Mononuclear cell (primary cell): Measurements from ENCODE around the gene SCN2B. TPM values are rescaled to one million over a fixed set of nuclear protein-coding genes. Genes with fewer than 3 reads are reported as not detected.

ENCODE experiments used
- H3K27me3 ChIP-seq: 2 replicates; pipeline ENCODE4 v1.6.0; 2011; ENCODE audit warnings: low read length, control low read depth; ENCODE audit not compliant: insufficient read depth
- H3K4me1 ChIP-seq: 2 replicates; pipeline ENCODE4 v1.5.1; 2011; ENCODE audit warnings: mild to moderate bottlenecking, low read length, control low read depth; ENCODE audit not compliant: insufficient read depth
- H3K4me3 ChIP-seq: 2 replicates; pipeline ENCODE4 v1.5.1; 2011; ENCODE audit warnings: mild to moderate bottlenecking, low read length, moderate library complexity
- H3K9me3 ChIP-seq: 2 replicates; pipeline ENCODE4 v1.5.1; 2011; ENCODE audit warnings: low read depth, mild to moderate bottlenecking, control low read depth, low read length
- total RNA-seq: library from RNA; depleted of rRNA; stranded (reverse); fragments of >200 nt; gene quantifications from one replicate; pipeline ENCODE4 v1.2.3, GENCODE V29; 2012

SCN2B gene
- total RNA-seq, 1 donor: not detected

DNA sequence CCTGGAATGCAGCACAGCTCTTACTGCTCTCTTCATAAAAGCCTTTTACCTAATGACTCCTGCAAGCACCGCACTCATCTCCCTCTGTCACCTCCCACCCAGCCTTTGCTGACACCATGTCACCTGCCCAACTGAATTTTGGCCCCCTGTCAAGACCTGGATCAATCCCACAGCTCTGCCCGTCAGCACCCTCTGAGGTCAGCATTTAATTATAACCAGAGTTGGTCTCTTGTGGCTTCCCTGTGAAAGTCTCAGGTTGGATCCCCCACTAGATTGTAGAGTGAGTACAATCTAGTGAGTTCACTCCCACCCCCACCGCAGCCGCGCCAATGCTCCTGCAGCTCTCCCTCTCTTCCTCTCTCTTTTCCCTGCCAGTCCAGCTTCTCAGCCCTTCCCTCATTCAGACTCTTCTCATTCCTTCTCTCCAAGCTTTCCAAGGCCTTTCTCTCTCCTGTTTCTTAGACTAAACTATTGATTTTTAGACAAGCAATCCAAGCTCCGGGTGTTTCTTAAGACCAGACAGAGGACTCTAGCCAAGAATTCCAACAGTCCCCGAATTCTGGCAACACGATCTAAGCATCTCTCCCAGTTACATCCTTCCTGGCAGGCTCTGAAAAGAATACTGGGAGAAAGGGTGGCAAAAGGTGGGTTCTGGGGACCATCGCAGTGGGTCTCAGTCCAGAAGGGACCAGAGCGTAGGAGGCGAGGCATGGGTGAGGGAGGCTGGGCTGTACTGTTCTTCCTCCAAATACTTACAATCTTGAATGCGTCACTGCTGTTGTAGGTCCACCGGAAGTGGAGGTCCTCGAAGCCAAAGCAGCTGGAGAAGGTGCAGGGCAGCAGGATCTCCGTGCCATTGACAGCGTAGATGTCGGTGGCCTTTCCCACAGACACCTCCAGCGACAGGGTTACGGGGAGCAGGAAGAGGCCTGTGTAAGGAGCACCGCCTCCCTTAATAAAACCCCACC is 31.9 kb downstream of the SCN2B start:
- Histone ChIP-seq H3K4me1 (peaks cover 31% of the 10 kb centered on the region), H3K27me3 (peaks cover 9% of the 10 kb centered on the region), H3K4me3 (no peak overlapping the region), H3K9me3 (no peaks in the 10 kb centered on the region)

DNA sequence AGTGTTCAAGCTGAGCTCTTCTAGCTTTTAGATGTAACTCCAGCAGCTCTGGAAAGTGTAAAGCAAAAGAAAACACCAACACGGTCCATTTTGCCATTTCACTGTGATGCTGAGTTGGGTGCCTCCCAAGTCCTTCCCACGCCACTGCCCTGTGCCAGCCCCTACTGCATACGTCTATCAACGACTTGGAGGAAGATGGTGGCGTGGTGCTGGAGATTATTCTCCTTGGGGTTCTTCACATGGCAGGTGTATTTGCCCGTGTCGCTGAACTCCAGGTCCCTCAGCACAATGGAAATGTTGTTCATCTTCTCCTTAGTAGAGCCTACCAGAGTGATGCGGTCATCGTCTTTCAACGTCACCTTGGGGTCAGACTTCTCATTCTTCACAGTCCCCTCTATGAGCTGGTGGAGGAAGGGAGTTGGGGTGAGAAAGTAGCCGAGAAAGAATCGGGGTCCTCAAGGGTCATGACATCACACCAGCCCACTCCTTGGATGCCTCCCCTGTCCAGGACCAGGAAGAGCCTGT is 32.7 kb downstream of the SCN2B start:
- Histone ChIP-seq H3K4me3 (no peak overlapping the region), H3K27me3 (peaks cover 9% of the 10 kb centered on the region), H3K4me1 (peaks cover 31% of the 10 kb centered on the region), H3K9me3 (no peaks in the 10 kb centered on the region)

DNA sequence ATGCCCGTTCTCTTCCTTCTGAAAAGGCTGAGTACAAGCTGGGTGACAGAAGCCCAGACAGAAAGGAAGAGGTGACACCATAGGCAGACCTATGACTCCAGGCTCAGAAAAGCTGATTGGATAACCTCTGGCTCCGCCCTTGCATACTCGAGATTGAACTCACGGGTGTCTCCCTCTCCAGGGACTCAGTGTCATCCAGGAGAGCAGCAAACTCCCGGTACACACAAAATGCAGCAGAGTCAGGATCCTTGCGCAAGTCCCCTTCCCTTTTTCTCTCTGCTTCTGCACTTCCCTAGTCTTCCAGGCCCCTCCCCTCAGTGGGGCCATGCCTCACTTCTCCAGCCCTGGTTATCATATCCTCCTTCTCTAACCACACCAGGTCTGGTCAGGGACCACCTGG is 33.6 kb downstream of the SCN2B start:
- peaks cover 31% of the 10 kb centered on the region for H3K4me1 ChIP-seq
- no peaks in the 10 kb centered on the region for H3K9me3 ChIP-seq
- H3K27me3 ChIP-seq: peaks cover 9% of the 10 kb centered on the region

DNA sequence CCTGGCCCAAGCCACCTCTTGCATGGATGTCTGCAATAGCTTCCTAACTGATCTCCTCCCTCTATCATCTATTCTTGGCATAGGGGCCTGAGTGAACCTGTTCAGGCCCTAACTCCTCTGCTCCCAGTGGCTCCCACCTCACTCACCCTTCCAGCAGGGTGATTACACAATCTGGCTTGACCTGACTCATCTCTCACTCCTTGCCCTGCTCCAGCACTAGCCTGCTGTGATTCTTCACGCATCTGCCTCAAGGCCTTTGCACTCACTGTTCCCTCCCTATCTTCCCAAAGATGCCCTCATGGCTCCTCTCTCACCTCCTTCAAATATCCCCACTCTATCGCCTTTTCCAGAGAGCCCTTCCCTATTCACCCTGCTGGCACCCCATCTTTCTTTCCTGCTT is 34.4 kb downstream of the SCN2B start:
- H3K27me3 ChIP-seq: peaks cover 9% of the 10 kb centered on the region
- peaks cover 31% of the 10 kb centered on the region for H3K4me1 ChIP-seq
- no peak overlapping the region for H3K4me3 ChIP-seq
- H3K9me3 ChIP-seq: no peaks in the 10 kb centered on the region

More for the DNA sequence above, 33.6 kb downstream of the SCN2B start:
- H3K4me3 ChIP-seq: no peak overlapping the region

DNA sequence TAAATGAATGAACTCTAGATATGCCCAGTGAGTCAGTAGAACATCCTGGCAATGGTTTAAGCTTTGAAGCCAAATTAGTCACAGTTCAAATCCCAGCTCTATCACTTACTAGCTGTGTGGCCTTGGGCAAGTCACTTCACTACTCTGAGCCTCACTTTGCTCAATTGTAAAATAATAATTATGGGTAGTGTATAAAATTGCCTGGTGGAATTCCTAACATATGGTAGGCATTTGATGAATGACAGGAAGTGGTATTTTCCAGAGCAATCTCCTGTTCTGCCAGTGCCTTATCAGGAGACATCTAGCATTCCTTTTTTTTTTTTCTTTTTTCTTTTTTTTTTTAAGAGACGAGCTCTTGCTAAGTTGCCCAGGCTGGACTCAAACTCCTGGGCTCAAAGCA is 36.9 kb downstream of the SCN2B start:
- peaks cover 25% of the 10 kb centered on the region for H3K4me1 ChIP-seq
- H3K9me3 ChIP-seq: no peaks in the 10 kb centered on the region
- no peak overlapping the region for H3K4me3 ChIP-seq
- H3K27me3 ChIP-seq: no peaks in the 10 kb centered on the region

DNA sequence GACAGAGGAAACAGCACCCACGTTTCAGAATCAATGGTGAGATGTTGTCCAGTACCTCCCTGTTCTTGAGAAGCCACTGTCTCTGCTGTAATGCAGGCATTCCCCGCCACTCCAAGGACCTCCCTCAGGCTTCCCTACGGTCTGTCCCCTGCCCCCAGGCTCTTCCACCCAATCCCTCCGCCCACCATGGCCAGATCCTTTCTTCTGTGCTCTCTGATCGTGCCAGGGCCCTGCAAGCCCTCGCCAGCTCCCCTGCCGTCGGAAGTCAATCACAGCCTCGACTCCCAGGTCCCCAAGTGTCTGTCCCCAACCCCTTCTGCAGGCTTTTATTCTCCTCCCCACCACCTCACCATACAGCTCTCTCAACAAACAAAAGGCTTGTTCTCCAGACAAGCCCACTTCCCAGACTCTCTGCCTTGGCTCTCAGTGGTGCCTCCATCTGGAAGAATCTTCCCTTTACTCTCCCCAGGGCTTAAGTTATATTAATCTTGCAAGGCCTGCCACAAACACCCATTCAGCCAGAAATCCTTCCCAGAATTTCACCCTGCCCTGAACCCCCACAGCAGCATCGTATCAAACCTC is 37.5 kb downstream of the SCN2B start:
- peaks cover 24% of the 10 kb centered on the region for H3K4me1 ChIP-seq
- no peaks in the 10 kb centered on the region for H3K9me3 ChIP-seq
- no peaks in the 10 kb centered on the region for H3K27me3 ChIP-seq
- no peak overlapping the region for H3K4me3 ChIP-seq

DNA sequence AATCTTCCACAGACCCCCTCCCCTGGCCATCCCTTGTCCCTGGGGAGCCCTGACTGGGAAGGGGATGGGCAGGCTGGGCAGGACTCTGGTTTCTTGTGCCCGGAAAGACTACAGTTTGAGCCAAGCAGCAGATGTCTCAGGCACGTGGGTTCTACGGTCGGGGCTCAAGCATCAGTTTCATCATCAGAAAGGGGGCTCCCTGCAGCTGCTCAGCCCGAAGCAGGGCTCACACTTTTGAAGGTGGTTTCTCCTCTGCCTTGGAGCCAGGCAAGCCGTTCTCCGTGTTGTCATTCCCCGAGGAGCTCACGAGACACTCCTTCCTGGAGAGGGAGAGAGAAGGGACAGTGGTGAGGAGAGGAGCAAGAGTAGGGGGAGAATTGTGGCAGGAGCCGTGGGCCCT is 39.6 kb downstream of the SCN2B start:
- H3K4me1 ChIP-seq: peaks cover 3% of the 10 kb centered on the region
- no peak overlapping the region for H3K4me3 ChIP-seq
- no peaks in the 10 kb centered on the region for H3K27me3 ChIP-seq
- H3K9me3 ChIP-seq: no peaks in the 10 kb centered on the region

DNA sequence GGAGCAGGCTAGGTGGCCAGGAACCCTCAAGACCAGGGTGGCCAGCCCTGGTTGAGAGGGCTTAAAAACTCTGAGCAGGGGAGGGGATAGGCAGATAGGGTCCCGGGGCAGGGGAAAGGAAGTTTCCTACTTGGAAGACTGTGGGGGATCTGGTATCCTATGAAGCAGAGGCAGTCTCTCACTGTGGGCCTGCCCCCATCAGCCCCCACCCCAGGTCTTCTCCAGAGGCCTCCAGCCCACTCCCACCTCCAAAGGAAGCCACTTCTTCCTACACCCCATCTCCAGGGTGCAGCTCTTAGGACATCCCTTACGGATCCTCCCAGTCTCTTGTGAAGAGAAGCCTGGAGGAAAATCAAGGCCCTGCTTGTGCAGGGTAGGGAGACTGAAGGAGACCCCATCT is 40.1 kb downstream of the SCN2B start:
- Histone ChIP-seq H3K9me3 (no peaks in the 10 kb centered on the region), H3K4me3 (no peak overlapping the region), H3K27me3 (no peaks in the 10 kb centered on the region), H3K4me1 (no peaks in the 10 kb centered on the region)

DNA sequence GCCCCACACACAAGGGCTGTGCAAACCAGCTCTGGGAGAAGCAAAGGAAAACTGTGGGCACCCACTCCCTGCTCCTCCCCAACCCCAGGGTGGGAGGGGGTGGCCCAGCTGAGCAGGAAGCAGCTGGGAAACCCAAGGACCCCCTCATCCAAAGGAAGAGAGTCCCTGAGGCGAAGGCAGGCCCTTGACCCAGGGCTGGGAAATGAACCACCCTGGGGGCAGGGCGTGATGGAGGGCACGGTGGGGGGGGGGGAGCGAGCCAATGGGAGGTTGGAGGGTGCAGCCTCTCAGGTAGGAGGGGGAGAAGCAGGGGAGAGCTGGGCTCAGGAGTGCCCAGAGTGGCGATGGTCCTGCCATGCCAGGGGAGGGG is 40.7 kb downstream of the SCN2B start:
- Histone ChIP-seq H3K4me3 (no peak overlapping the region), H3K27me3 (no peaks in the 10 kb centered on the region), H3K9me3 (no peaks in the 10 kb centered on the region), H3K4me1 (no peaks in the 10 kb centered on the region)

DNA sequence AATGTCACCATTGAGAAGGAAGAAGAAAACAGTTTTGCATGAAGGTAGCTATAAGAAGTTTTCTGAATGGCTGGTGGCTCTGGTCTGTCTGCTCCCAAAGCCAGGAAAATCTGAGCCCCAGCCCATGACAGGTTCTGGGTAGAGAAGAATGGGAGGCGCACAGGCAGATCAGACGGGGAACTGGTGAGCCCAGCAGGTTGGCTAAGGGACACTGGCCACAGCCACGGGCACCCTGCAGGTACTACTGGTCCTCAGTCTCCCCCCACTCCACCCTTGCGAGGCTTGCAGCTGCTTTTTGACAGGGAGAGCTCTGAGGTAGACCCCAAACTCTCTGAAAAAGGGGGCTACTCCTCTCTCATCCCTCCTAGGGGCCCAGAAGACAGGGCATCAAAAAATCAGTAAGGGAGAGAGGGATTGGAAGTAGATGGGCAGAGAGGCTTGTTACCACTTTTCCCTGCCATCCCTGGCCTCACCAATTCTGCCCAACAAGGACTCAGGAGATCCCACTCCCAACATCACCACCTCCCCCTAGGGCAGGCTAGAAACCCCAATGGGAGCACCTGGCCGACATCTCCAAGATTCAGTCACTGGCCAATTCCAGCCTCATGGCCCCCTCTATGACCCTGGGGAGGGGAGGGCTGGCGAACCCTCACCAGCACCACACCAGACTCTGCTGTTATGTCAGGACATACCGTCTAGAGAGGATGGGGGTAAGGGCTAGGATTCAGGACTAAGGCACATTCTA is 41.2 kb downstream of the SCN2B start:
- Histone ChIP-seq H3K4me3 (no peak overlapping the region), H3K9me3 (no peaks in the 10 kb centered on the region), H3K4me1 (peaks cover 1% of the 10 kb centered on the region), H3K27me3 (no peaks in the 10 kb centered on the region)

DNA sequence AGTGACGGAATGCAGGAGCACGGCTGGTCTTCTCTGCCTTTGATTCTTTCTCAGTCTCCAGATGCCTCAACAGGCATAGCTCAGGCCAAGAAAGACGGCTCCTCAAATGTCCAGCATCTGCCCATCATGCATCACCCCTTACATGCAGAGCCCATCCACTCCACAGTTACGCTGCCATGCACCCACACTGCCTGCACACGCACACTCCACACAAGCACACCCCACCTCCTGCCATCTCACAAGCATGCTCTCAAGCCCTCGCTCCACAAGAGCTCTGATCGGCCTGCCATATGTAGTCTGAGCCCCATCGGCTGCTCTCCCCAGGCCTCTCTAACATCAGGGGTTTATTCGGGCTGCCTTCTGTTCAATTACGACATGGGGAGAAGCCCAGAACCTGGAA is 42.6 kb downstream of the SCN2B start:
- Histone ChIP-seq H3K9me3 (no peaks in the 10 kb centered on the region), H3K4me3 (no peak overlapping the region), H3K4me1 (peaks cover 15% of the 10 kb centered on the region), H3K27me3 (no peaks in the 10 kb centered on the region)

DNA sequence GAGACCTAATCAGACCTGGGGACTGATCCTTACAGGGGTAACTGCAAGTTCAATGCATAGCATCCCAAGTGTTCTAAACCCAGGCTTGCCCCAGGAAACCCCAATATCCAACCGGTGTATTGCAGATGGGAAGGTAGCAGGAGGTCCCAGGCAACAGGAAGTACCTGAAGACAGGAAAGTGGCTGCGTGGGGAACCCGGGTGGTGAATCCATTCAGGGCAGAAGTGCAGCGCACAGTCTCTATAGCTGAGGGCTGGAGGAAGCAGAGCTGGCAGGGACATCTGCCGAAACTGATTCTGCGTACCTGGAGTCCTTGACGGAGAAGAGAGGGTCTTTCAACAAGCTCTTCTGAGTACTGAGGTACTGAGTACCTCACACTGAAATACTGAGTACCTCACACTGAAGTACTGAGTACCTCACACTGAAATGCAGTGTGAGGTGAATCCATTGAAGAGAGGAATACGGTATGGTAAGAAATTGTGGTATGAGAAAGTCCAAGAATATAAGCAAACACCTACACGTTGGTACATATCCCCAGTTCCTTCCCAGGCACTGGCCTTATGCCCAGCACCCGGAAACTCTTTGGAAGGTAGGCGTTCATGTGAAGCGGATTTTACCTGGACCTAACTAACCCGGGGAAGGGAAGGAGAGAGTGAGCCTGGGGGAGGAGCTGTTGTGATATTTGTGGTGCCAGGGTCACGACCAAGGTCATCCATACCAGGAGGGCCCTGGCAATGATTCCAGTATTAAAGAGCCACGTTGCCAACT is 43.9 kb downstream of the SCN2B start:
- Histone ChIP-seq H3K27me3 (no peaks in the 10 kb centered on the region), H3K9me3 (no peaks in the 10 kb centered on the region), H3K4me1 (peaks cover 24% of the 10 kb centered on the region), H3K4me3 (no peak overlapping the region)

DNA sequence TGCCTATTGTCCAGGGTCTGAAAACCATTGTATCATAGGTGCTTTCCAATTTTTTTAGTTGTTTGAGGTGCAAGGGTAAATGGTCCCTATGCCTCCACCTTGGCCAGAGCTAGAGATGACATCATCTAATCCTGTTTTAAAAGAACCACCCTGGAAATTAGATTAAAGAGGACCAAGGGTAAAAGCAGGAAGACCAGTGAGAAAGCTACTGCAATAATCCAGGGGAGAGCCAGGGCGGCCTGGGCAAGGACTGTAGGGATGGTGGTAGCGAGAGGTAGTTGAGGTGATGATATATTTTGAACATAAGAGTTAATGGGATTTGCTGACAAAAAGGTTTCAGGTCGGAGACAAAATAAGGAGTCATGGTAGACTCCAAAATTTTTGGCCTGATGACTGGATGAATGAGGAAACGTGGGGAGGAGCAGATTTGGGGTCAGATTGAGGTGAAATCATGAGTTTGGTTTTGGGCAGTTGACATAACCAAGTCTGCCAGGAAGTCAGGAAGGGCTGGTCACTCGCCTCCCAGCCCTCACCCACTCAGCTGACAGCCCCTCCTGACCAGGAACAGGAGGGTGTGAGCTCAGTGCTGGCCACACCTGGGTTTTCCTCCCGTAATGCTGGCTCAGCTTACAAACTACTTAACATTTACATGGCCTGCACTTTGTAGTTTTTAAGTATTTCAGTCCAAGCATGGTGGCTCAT is 46.8 kb downstream of the SCN2B start:
- H3K4me3 ChIP-seq: no peak overlapping the region
- H3K4me1 ChIP-seq: peaks cover 24% of the 10 kb centered on the region
- no peaks in the 10 kb centered on the region for H3K9me3 ChIP-seq
- H3K27me3 ChIP-seq: no peaks in the 10 kb centered on the region
